ENCODE data around the gene ERLEC1. TPM values are rescaled to one million over a fixed set of nuclear protein-coding genes. Genes with fewer than 3 reads are reported as not detected.

Gene ERLEC1
- total and polyA plus RNA-seq, 2 of the 4 experiments (the other 2 are of a cell fraction): 40.3 to 53.4 TPM

GRCh38 chr2:53828331-53828730 is 41.5 kb downstream of the ERLEC1 start:
- Histone ChIP-seq H4K20me1 (ENCODE audit: insufficient read depth, low read length) (no peaks in the 10 kb centered on the region), H2AK9ac (replicated peaks; ENCODE audit: low read depth, low read length, poor library complexity) (no peak overlapping the region), H3K18ac (ENCODE audit: low read depth, low read length) (no peak overlapping the region), H2AK5ac (ENCODE audit: low read depth, low read length) (no peak overlapping the region), H3K4me1 (ENCODE audit: control insufficient read depth, insufficient read depth, low read length) (0 out of 2 replicates have a peak, but pooled peaks cover 5% of the 10 kb centered on the region), H2BK20ac (ENCODE audit: low read depth, low read length) (no peak overlapping the region), H3K9me3 (ENCODE audit: control insufficient read depth, insufficient read depth, low read length) (no peaks in the 10 kb centered on the region), H3K9ac (ENCODE audit: low read depth, low read length) (no peak overlapping the region), H4K91ac (ENCODE audit: insufficient read depth, low read depth, low read length) (no peak overlapping the region), H2BK15ac (ENCODE audit: low read depth, low read length) (no peak overlapping the region), H3K27ac (ENCODE audit: insufficient read depth, low read length) (no peak overlapping the region), H4K8ac (ENCODE audit: low read depth in 2 of 2, low read length in 2 of 2) (no peak overlapping the region), H3K36me3 (ENCODE audit: control insufficient read depth, insufficient read depth, low read length) (no peaks in the 10 kb centered on the region), H3K4me3 (ENCODE audit: insufficient read depth, low read depth, low read length) (no peak overlapping the region), H3K4me2 (ENCODE audit: low read depth, low read length) (no peak overlapping the region), H3K56ac (ENCODE audit: extremely low read depth, insufficient read depth, low read length) (no peak overlapping the region), H2AFZ (replicated peaks; ENCODE audit: low read length, poor library complexity) (no peak overlapping the region), H2BK120ac (ENCODE audit: low read depth, low read length) (no peak overlapping the region), H3K23ac (ENCODE audit: low read depth, low read length) (no peak overlapping the region), H2BK5ac (ENCODE audit: low read depth, low read length, poor library complexity, severe bottlenecking) (no peak overlapping the region), H3K14ac (replicated peaks; ENCODE audit: low read depth, low read length) (no peak overlapping the region), H3K4ac (ENCODE audit: low read depth, low read length) (no peak overlapping the region), H3K9me1 (ENCODE audit: insufficient read depth, low read length) (no peaks in the 10 kb centered on the region), H3K79me1 (ENCODE audit: low read depth in 1 of 2, low read length in 2 of 2) (no peaks in the 10 kb centered on the region), H4K5ac (ENCODE audit: low read depth, low read length) (no peak overlapping the region), H3K27me3 (ENCODE audit: control insufficient read depth, insufficient read depth, low read length) (no peaks in the 10 kb centered on the region)
- no peak for DNase-seq
- no peak for TF ChIP-seq BHLHE40 (IDR thresholded peaks at IDR 0.05; ENCODE audit: low read depth, low read length)
- TF ChIP-seq RFX5 (IDR thresholded peaks at IDR 0.05; ENCODE audit: low read depth, low read length): no peak
- TF ChIP-seq CHD1 (IDR thresholded peaks at IDR 0.05; ENCODE audit: low read depth, low read length): no peak
- TF ChIP-seq MAFK (IDR thresholded peaks at IDR 0.05; ENCODE audit: low read depth, low read length): no peak
- no peak for TF ChIP-seq NFE2L2 (IDR thresholded peaks at IDR 0.05; ENCODE audit: low read depth, low read length)
- no peak for TF ChIP-seq USF2 (IDR thresholded peaks at IDR 0.05; ENCODE audit: low read depth, low read length)
- WGBS, 2 experiments (ENCODE audit: extremely low coverage in 2 of 2, insufficient read length in 1 of 2): 100% methylated on average over 1 of the region's 4 CpGs; no CpG with 5 or more reads in 1 of the 2 experiments
- POLR2A ChIA-PET (ENCODE audit: unreplicated experiment): no interaction called here
- CTCF ChIA-PET: no interaction called here
- no peak for ATAC-seq (ENCODE audit: low read depth)
- dilution Hi-C loops (cut with HindIII; ENCODE audit: low sequenced_read_pairs, unreplicated experiment) (no loop called here), intact Hi-C loops (cut with micrococcal nuclease) (no loop called here), in situ Hi-C loops (cut with MboI; ENCODE audit: low sequenced_read_pairs) (no loop called here)
- BruUV-seq (replicated peaks): no TSS peak
